Measurements from ENCODE around the gene CFAP251.
"Not testable (repeated sequence)": the region's sequence is repeated elsewhere in the genome, so short reads cannot be mapped to it uniquely, and the experiment has no call there.

Gene CFAP251
- 1.3 to 4.6 (median 2.9) reads per million in 4 experiments for total RNA-seq

- peak; percentile 98 for DNase-seq
These were observed at the start of gene CFAP251 for GRCh38 chr12:121917950-121918678. TSS of gene CFAP251 (plus strand) at chr12:121918592. CDS start at chr12:121921306, 2,714 bp downstream.

DNA sequence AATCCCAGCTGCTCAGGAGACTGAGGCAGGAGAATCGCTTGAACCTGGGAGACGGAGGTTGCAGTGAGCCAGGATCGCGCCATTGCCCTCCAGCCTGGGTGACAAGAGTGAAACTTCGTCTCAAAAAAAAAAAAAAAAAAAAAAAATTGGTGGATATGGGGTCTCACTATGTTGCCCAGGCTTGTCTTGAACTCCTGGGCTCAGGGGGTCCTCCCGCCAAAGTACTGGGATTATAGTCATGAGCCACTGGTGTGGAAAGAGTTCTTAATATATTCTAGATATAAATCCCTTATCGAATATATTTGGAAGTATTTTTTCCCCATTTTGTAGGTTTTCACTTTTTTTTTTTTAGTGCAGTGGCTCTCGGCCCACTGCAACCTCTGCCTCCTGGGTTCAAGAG is 49.2 kb upstream of the CFAP251 start:
- DNase-seq, result not testable (repeated sequence)

GRCh38 chr12:121871467-121871866 is 46.9 kb upstream of the CFAP251 start:
- DNase-seq, result no peak

GRCh38 chr12:121872546-121873215 is 45.7 kb upstream of the CFAP251 start:
- DNase-seq, result no peak

- no peak for DNase-seq
These were observed 45.2 kb upstream of the CFAP251 start for GRCh38 chr12:121873216-121873569.

- no peak for DNase-seq
These were observed 44.3 kb upstream of the CFAP251 start for GRCh38 chr12:121874071-121874470.

DNA sequence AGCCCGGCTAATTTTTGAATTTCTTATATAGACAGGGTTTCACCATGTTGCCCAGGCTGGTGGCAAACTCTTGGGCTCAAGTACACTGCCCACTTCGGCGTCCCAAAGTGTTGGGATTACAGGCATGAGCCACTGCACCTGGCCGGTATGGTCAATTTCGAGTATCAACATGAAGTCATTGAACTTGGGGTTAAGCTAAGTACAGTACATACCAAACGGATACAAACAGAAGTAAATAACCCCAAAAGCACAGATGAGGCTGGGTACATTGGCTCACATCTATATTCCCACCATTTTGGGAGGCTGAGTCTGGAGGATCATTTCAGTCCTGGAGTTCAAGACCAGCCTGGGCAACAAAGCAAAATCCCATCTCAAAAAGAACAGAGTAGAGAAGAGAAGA is 42.8 kb upstream of the CFAP251 start:
- no peak for DNase-seq

DNA sequence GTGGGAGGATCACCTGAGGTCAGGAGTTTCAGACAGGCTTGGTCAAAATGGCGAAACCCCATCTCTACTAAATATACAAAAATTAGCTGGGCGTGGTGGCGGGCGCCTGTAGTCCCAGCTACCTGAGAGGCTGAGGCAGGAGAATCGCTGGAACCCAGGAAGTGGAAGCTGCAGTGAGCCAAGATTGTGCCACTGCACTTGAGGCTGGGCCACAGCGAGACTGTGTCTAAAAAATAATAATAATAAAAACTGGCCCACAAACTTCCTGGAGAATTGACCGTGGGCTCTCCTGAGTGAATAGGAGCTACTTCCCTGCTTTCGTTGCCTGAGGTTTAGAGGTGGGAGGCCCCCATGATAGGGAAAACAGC is 42.3 kb upstream of the CFAP251 start:
- DNase-seq, result not testable (repeated sequence)

DNA sequence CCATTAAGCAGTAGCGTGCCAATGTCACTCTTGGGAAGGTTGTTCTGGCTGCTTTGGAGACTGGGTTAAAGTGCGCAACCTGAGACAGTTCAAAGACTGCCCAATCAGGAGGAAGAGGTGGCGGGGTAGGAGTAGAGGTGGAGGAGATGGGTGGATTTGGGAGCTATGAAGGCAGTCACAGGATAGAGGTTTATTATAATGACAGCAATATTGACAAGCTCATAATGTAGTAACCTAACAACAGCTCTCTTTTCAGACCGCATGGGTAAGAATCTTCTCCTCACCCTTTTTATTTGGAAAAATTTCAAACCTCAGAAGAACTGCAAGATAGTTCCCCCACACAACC is 35.1 kb upstream of the CFAP251 start:
- no peak for DNase-seq

DNA sequence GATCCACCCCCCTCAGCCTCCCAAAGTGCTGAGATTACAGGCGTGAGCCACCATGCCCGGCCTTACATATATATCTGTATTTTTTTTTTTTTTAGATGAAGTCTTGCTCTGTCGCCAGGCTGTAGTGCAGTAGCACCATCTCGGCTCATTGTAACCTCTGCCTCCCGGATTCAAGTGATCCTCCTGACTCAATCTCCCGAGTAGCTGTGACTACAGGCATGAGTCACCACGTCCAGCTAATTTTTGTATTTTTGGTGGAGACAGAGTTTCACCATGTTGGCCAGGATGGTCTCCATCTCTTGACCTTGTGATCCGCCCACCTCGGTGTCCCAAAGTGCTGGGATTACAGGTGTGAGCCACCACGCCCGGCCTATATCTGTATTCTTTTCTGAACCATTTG is 33.3 kb upstream of the CFAP251 start:
- DNase-seq, result not testable (repeated sequence)

GRCh38 chr12:121888083-121888477 is 30.3 kb upstream of the CFAP251 start:
- no peak for DNase-seq

- DNase-seq, result peak; percentile 96
These were observed 29.7 kb upstream of the CFAP251 start, which contains the start of gene PSMD9 for GRCh38 chr12:121888478-121889273. TSS of gene PSMD9 (plus strand) at chr12:121888790. CDS start at chr12:121888857, 67 bp downstream.

- DNase-seq, result no peak
These were observed 29.1 kb upstream of the CFAP251 start for GRCh38 chr12:121889274-121889624.

DNA sequence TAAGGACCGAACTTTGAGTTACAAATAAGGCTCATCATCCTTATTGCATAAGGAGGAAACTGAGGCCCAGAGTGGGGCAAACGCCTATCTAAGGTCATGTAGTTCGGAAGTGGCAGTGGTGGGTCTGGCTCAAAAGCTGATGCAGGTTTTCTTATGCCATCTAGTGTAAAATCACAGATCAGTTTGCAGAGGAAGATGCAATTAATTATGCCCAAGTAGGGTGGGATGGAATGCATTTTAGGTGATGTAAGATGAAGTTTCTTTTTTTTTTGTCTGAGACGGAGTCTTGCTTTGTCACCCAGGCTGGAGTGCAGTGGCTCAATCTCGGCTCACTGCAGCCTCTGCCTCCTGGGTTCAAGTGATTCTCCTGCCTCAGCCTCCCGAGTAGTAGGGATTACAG is 28.7 kb upstream of the CFAP251 start:
- not testable (repeated sequence) for DNase-seq

DNA sequence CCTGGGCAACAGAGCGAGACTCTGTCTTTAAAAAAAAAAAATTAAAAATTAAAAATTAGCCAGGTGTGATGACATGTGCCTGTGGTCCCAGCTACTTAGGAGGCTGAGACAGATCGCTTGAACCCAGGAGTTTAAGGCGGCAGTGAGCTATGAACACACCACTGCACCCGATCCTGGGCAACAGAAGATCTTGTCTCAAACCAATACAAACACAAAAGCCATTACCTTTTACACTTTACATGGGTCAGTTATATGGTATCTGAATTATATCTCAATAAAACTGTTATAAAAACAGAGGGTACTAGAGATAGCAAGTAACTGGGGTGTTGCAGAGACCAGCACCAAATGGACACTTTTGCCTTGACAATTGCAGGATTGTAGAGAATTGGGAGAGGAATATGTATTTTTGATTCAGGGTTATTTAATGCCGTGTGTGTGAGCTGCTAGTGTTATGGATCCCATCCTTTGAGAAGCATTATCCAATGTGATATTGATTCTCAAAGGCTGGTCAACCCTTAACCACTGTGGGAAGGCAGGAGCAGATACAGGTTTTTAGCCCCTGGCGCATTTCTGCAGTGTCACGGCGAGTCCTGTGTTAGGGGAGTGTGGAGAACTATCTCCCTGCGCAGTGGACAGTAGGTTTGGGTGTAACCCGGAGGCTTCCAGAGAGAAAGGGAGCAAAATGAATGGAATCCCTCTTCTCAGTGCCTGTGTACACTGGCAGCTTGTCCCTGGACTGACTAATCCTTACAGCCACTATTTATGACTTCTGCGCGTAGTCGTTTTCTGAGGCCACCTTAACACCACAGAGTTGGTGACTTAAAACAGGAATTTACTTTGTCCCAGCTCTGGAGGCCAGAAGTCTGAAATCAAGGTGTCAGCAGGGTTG is 25.5 kb upstream of the CFAP251 start:
- no peak for DNase-seq

DNA sequence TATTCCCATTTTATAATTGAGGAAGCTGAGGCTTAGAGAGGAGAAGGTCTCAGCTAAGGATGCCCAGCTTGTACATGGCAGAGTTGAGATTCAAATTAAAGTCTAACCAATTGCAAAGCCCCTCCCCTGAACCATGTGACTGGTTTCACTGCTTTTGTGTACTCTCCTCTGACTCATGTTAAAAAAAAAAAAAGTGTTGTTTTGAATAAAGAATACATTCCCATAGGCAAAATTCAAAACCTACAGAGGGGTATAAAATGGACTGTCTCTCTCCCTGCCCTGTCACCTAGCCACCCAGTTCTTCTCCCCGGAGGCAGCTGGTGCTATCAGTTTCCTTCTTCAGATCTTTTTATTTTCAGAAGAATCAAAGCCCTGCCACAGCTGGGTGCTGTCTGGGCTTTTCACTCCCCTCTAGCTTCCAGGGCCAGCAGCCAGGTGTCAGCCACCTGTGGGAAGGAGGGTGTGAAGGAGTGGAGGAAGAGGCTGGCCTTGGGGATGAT is 24.4 kb upstream of the CFAP251 start:
- DNase-seq, result no peak

DNA sequence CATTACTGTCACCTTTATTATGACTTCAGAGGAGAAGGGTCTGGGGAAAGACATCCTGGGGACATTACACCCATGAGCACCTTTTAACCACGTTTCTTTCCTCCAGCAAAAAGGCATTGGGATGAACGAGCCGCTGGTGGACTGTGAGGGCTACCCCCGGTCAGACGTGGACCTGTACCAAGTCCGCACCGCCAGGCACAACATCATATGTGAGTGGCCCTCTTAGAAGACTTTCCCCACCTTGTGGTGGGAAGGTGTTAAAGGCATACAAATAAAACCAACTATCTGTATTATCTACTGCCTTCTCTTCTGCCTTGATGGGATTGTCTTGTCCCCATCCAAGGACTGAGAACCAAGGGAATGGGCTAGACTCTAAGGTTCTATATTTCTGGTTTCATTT is 23.8 kb upstream of the CFAP251 start:
- no peak for DNase-seq

- DNase-seq, result no peak
These were observed 20.1 kb upstream of the CFAP251 start for GRCh38 chr12:121898287-121898686.

- no peak for DNase-seq
These were observed 18.8 kb upstream of the CFAP251 start for GRCh38 chr12:121899590-121899989.

DNA sequence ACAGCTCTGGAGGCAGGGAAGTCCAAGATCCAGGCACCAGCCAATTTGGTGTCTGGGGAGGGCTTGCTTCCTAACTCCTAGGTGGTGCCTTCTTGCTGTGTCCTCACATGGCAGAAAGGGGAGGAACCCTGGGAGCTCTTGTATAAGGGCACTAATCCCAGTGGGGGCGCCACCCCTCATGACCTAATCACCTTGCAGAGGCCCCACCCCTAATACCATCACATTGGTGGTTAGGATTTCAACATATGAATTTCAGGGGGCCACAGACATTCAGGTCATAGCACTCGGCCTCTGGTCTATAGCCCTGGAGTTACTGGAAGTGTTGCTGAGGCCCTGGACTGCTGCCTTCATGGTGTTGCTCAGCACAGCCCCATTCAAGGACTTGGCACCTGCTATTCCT is 15.2 kb upstream of the CFAP251 start:
- DNase-seq, result no peak

GRCh38 chr12:121905746-121906145 is 12.6 kb upstream of the CFAP251 start:
- no peak for DNase-seq

GRCh38 chr12:121908702-121909101 is 9.7 kb upstream of the CFAP251 start:
- DNase-seq, result no peak
